H1 (cell line): ENCODE results near the gene MAP10.

Experiments used
- BRCA1 ChIP-seq: IDR thresholded peaks from 2 replicates; pipeline ENCODE4 v1.6.1; 2012; ENCODE audit warnings: low read depth, low read length, improper control_type of control experiment
- CTCF ChIP-seq, 3 experiments: IDR thresholded peaks; 1 replicate in 2 of 3; 2 replicates in 1 of 3; pipeline versions ENCODE4 v1.5.1 to v1.6.1; 2011; ENCODE audit warnings: low read length in 3 of 3, mild to moderate bottlenecking in 3 of 3, inconsistent platforms in 2 of 3, low read depth in 1 of 3, moderate library complexity in 1 of 3; ENCODE audit not compliant: insufficient read depth in 1 of 3; ENCODE audit errors: control extremely low read depth in 1 of 3
- RAD21 ChIP-seq, 2 experiments: IDR thresholded peaks in 1 of 2; conservative IDR thresholded peaks in 1 of 2; 2 replicates each; pipeline ENCODE4 v1.6.1; 2011; ENCODE audit warnings: low read depth in 2 of 2, low read length in 2 of 2, improper control_type of control experiment in 1 of 2, inconsistent platforms in 1 of 2, mild to moderate bottlenecking in 1 of 2, moderate library complexity in 1 of 2
- USF2 ChIP-seq: IDR thresholded peaks from 2 replicates; pipeline ENCODE4 v1.6.1; 2011; ENCODE audit warnings: low read length, improper control_type of control experiment

- no peak for TF ChIP-seq USF2
- TF ChIP-seq RAD21 (IDR thresholded peaks at IDR 0.05 in 1 of 2, conservative IDR thresholded peaks at IDR 0.05 in 1 of 2; ENCODE audit: low read depth in 2 of 2, low read length in 2 of 2): no peak
- no peak for TF ChIP-seq CTCF (IDR thresholded peaks at IDR 0.05; ENCODE audit: control extremely low read depth in 1 of 3, insufficient read depth in 1 of 3, low read depth in 1 of 3, low read length in 3 of 3)
- no peak for TF ChIP-seq BRCA1
Measured at GRCh38 chr1:232841823-232842565, 36.8 kb downstream of the MAP10 start.
